Activated CD4-positive, alpha-beta T cell treated with anti-CD3 and anti-CD28 coated beads for 36 hours (primary cell): Measurements from ENCODE around the gene COL23A1. TPM values are rescaled to one million over a fixed set of nuclear protein-coding genes. Genes with fewer than 3 reads are reported as not detected.

Experiments used
- ATAC-seq: fragments of 200-7000 bp; cut with Tn5 transposase; one replicate; pipeline ENCODE4 v1.10.0; 2021; ENCODE audit warnings: mild to moderate bottlenecking, moderate library complexity
- CTCF ChIA-PET: fragments of 350-600 bp; sonication (Branson Sonifier 250); formaldehyde crosslinking; loops from one replicate; lab custom pipeline; 2021; ENCODE audit warnings: antibody characterized with exemption; lab: Charles Lee
- POLR2A ChIA-PET: fragments of 350-600 bp; sonication (Branson Sonifier 250); formaldehyde crosslinking; loops from one replicate; lab custom pipeline; 2021; ENCODE audit warnings: antibody characterized with exemption, inconsistent platforms; lab: Charles Lee
- DNase-seq: peaks from one replicate; pipeline ENCODE4 v3.0.0-alpha.2; 2020
- H3K27ac Mint-ChIP-seq: one replicate; pipeline ENCODE4 v1.8.0; 2021; ENCODE audit warnings: mixed read lengths
- H3K27me3 Mint-ChIP-seq: one replicate; pipeline ENCODE4 v1.8.0; 2021; ENCODE audit warnings: mixed read lengths
- H3K36me3 Mint-ChIP-seq: one replicate; pipeline ENCODE4 v1.8.0; 2021; ENCODE audit warnings: low read depth, mixed read lengths
- H3K4me1 Mint-ChIP-seq: one replicate; pipeline ENCODE4 v1.8.0; 2021; ENCODE audit warnings: mixed read lengths
- H3K4me3 Mint-ChIP-seq: one replicate; pipeline ENCODE4 v1.8.0; 2021; ENCODE audit warnings: mild to moderate bottlenecking, moderate library complexity, mixed read lengths
- H3K9me3 Mint-ChIP-seq: one replicate; pipeline ENCODE4 v1.8.0; 2021; ENCODE audit warnings: low read depth, mixed read lengths
- intact Hi-C, 2 experiments: fragments of 100-400 bp; cut with DNase I in 1 of 2; cut with micrococcal nuclease in 1 of 2; formaldehyde crosslinking; loops; one replicate each; pipeline versions ENCODE4 v1.14.2 to v1.15.1; 2022 to 2024; cut with DNase I, micrococcal nuclease
- total RNA-seq, 2 experiments: library from RNA; stranded (reverse); gene quantifications; one replicate each; pipeline ENCODE4 v1.2.3, GENCODE V29; 2021

The COL23A1 gene
- total RNA-seq, 2 experiments from 2014 or later: not detected

- intact Hi-C loops: no loop called here
- Mint-ChIP-seq H3K4me3 (no peak overlapping the region), H3K27ac (no peak overlapping the region), H3K4me1 (no peaks in the 10 kb centered on the region), H3K27me3 (peaks cover 2% of the 10 kb centered on the region), H3K9me3 (no peaks in the 10 kb centered on the region), H3K36me3 (no peaks in the 10 kb centered on the region)
- ChIA-PET CTCF (no interaction called here), POLR2A (no interaction called here)
- DNase-seq: no peak
- ATAC-seq: no peak
Measured at GRCh38 chr5:178381921-178382695, 208.1 kb downstream of the COL23A1 start.

- POLR2A ChIA-PET: no interaction called here
- Mint-ChIP-seq H3K27me3 (no peaks in the 10 kb centered on the region), H3K27ac (no peak overlapping the region), H3K36me3 (no peaks in the 10 kb centered on the region), H3K4me3 (no peak overlapping the region), H3K4me1 (no peaks in the 10 kb centered on the region), H3K9me3 (no peaks in the 10 kb centered on the region)
- intact Hi-C loops: no loop called here
- ATAC-seq: no peak
- DNase-seq: no peak
- CTCF ChIA-PET: interaction anchor here (0.6 kb wide), 1 partner anchor 218 kb away, joined by 3 read pairs; no protein-coding TSS in a partner anchor
Measured at GRCh38 chr5:178381206-178381605, 209.0 kb downstream of the COL23A1 start.

- Mint-ChIP-seq H3K36me3 (no peaks in the 10 kb centered on the region), H3K9me3 (no peaks in the 10 kb centered on the region), H3K27me3 (no peaks in the 10 kb centered on the region), H3K4me1 (no peaks in the 10 kb centered on the region), H3K4me3 (no peak overlapping the region), H3K27ac (no peak overlapping the region)
- CTCF ChIA-PET: interaction anchor here (0.6 kb wide), 1 partner anchor 217 kb away, joined by 3 read pairs; no protein-coding TSS in a partner anchor
- no peak for ATAC-seq
- intact Hi-C loops: no loop called here
- DNase-seq: no peak
- POLR2A ChIA-PET: no interaction called here
Measured at GRCh38 chr5:178380541-178381074, 209.6 kb downstream of the COL23A1 start.

GRCh38 chr5:178380086-178380485 lies 210.1 kb downstream of the COL23A1 start:
- Mint-ChIP-seq H3K4me3 (no peak overlapping the region), H3K27ac (no peak overlapping the region), H3K4me1 (no peaks in the 10 kb centered on the region), H3K9me3 (no peaks in the 10 kb centered on the region), H3K27me3 (no peaks in the 10 kb centered on the region), H3K36me3 (no peaks in the 10 kb centered on the region)
- ChIA-PET CTCF (no interaction called here), POLR2A (no interaction called here)
- no peak for ATAC-seq
- DNase-seq: no peak
- intact Hi-C loops: no loop called here

- Mint-ChIP-seq H3K4me1 (no peaks in the 10 kb centered on the region), H3K27me3 (no peaks in the 10 kb centered on the region), H3K36me3 (no peaks in the 10 kb centered on the region), H3K4me3 (no peak overlapping the region), H3K9me3 (no peaks in the 10 kb centered on the region), H3K27ac (no peak overlapping the region)
- DNase-seq: no peak
- ChIA-PET CTCF (no interaction called here), POLR2A (no interaction called here)
- intact Hi-C loops: no loop called here
- ATAC-seq: no peak
Measured at GRCh38 chr5:178378527-178379484, 211.4 kb downstream of the COL23A1 start.

GRCh38 chr5:178377583-178378270 lies 212.5 kb downstream of the COL23A1 start:
- ATAC-seq (no peak), DNase-seq (no peak)
- no peaks in the 10 kb centered on the region for H3K27me3 Mint-ChIP-seq
- no peaks in the 10 kb centered on the region for H3K9me3 Mint-ChIP-seq
- intact Hi-C loops: no loop called here
- ChIA-PET CTCF (interaction anchor here (0.6 kb wide), 1 partner anchor 9 kb away, joined by 3 read pairs; no protein-coding TSS in a partner anchor), POLR2A (no interaction called here)
- H3K4me1 Mint-ChIP-seq: no peaks in the 10 kb centered on the region
- no peak overlapping the region for H3K27ac Mint-ChIP-seq
- H3K4me3 Mint-ChIP-seq: no peak overlapping the region
- H3K36me3 Mint-ChIP-seq: no peaks in the 10 kb centered on the region

GRCh38 chr5:178376921-178377582 lies 213.1 kb downstream of the COL23A1 start:
- ChIA-PET POLR2A (no interaction called here), CTCF (interaction anchor here (0.6 kb wide), 1 partner anchor 8 kb away, joined by 3 read pairs; no protein-coding TSS in a partner anchor)
- intact Hi-C loops: no loop called here
- ATAC-seq (no peak), DNase-seq (no peak)
- no peak overlapping the region for H3K4me3 Mint-ChIP-seq
- no peaks in the 10 kb centered on the region for H3K36me3 Mint-ChIP-seq
- H3K27me3 Mint-ChIP-seq: no peaks in the 10 kb centered on the region
- H3K9me3 Mint-ChIP-seq: no peaks in the 10 kb centered on the region
- no peak overlapping the region for H3K27ac Mint-ChIP-seq
- no peaks in the 10 kb centered on the region for H3K4me1 Mint-ChIP-seq

- Mint-ChIP-seq H3K36me3 (no peaks in the 10 kb centered on the region), H3K9me3 (no peaks in the 10 kb centered on the region), H3K4me1 (no peaks in the 10 kb centered on the region), H3K27me3 (no peaks in the 10 kb centered on the region), H3K27ac (no peak overlapping the region), H3K4me3 (no peak overlapping the region)
- ChIA-PET POLR2A (no interaction called here), CTCF (no interaction called here)
- intact Hi-C loops: no loop called here
- DNase-seq: no peak
- ATAC-seq: no peak
Measured at GRCh38 chr5:178375348-178375747, 214.8 kb downstream of the COL23A1 start.

- no peaks in the 10 kb centered on the region for H3K27me3 Mint-ChIP-seq
- intact Hi-C loops: no loop called here
- H3K27ac Mint-ChIP-seq: no peak overlapping the region
- H3K36me3 Mint-ChIP-seq: no peaks in the 10 kb centered on the region
- no peak for DNase-seq
- no peaks in the 10 kb centered on the region for H3K9me3 Mint-ChIP-seq
- ChIA-PET CTCF (no interaction called here), POLR2A (no interaction called here)
- H3K4me3 Mint-ChIP-seq: no peak overlapping the region
- no peaks in the 10 kb centered on the region for H3K4me1 Mint-ChIP-seq
- ATAC-seq: no peak
Measured at GRCh38 chr5:178373711-178374110, 216.5 kb downstream of the COL23A1 start.

GRCh38 chr5:178372142-178372571 lies 218.0 kb downstream of the COL23A1 start:
- H3K27me3 Mint-ChIP-seq: no peaks in the 10 kb centered on the region
- ChIA-PET CTCF (interaction anchor here (0.7 kb wide), 1 partner anchor 89 kb away, joined by 3 read pairs; no protein-coding TSS in a partner anchor), POLR2A (no interaction called here)
- intact Hi-C loops: no loop called here
- DNase-seq: no peak
- no peak overlapping the region for H3K27ac Mint-ChIP-seq
- H3K9me3 Mint-ChIP-seq: no peaks in the 10 kb centered on the region
- no peak overlapping the region for H3K4me3 Mint-ChIP-seq
- ATAC-seq: no peak
- H3K4me1 Mint-ChIP-seq: no peaks in the 10 kb centered on the region
- H3K36me3 Mint-ChIP-seq: no peaks in the 10 kb centered on the region
